ENCODE measurements around the gene TSPAN9. TPM values are rescaled to one million over a fixed set of nuclear protein-coding genes. Genes with fewer than 3 reads are reported as not detected.
A peak's percentile ranks its signal among the peaks of the same experiment; 100 is the strongest.

TSPAN9 gene
- total RNA-seq, 1 donor from 2014 or later = 7.8 TPM

DNA sequence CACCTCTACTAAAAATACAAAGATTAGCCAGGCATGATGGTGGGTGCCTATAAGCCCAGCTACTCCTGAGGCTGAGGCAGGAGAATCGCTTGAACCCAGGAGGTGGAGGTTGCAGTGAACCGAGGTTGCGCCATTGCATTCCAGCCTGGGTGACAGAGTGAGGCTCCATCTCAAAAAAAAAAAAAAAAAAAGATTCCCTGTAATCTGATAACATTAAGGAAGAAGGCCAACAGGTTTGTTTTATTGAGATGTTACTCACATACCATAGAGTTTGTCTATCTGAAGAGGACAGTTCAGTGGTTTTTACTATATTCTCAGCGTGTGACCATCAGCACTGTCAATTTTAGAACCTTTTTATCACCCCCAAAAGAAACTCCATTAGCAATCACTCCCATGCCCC, 37.5 kb downstream of the TSPAN9 start:
- Histone ChIP-seq H3K4me2 (no peak overlapping the region), H3K27me3 (no peaks in the 10 kb centered on the region), H3K9ac (no peak overlapping the region), H2AFZ (replicated peaks) (no peak overlapping the region), H3F3A (ENCODE audit: low read depth) (no peaks in the 10 kb centered on the region), H3K79me2 (ENCODE audit: low read depth) (no peaks in the 10 kb centered on the region), H3K27ac (no peak overlapping the region), H3K4me1 (peaks cover 6% of the 10 kb centered on the region), H3K36me3 (no peaks in the 10 kb centered on the region), H4K20me1 (ENCODE audit: low read depth) (no peaks in the 10 kb centered on the region), H3K4me3 (no peak overlapping the region), H3K9me3 (ENCODE audit: low read depth) (no peaks in the 10 kb centered on the region)
- Mint-ChIP-seq H3K9me3 (no peaks in the 10 kb centered on the region), H3K4me1 (peaks cover 31% of the 10 kb centered on the region), H3K36me3 (no peaks in the 10 kb centered on the region), H3K27me3 (ENCODE audit: insufficient read depth, low read depth) (peaks cover 3% of the 10 kb centered on the region), H3K27ac (no peak overlapping the region), H3K4me3 (no peak overlapping the region)
- DNase-seq (ENCODE audit: low spot score) = no peak
- TF ChIP-seq EZH2 (IDR thresholded peaks at IDR 0.05) = no peak
- TF ChIP-seq, protein P1, sequence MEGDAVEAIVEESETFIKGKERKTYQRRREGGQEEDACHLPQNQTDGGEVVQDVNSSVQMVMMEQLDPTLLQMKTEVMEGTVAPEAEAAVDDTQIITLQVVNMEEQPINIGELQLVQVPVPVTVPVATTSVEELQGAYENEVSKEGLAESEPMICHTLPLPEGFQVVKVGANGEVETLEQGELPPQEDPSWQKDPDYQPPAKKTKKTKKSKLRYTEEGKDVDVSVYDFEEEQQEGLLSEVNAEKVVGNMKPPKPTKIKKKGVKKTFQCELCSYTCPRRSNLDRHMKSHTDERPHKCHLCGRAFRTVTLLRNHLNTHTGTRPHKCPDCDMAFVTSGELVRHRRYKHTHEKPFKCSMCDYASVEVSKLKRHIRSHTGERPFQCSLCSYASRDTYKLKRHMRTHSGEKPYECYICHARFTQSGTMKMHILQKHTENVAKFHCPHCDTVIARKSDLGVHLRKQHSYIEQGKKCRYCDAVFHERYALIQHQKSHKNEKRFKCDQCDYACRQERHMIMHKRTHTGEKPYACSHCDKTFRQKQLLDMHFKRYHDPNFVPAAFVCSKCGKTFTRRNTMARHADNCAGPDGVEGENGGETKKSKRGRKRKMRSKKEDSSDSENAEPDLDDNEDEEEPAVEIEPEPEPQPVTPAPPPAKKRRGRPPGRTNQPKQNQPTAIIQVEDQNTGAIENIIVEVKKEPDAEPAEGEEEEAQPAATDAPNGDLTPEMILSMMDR (IDR thresholded peaks at IDR 0.05) = no peak
- TF ChIP-seq EZH2phosphoT487 (IDR thresholded peaks at IDR 0.05) = no peak

DNA sequence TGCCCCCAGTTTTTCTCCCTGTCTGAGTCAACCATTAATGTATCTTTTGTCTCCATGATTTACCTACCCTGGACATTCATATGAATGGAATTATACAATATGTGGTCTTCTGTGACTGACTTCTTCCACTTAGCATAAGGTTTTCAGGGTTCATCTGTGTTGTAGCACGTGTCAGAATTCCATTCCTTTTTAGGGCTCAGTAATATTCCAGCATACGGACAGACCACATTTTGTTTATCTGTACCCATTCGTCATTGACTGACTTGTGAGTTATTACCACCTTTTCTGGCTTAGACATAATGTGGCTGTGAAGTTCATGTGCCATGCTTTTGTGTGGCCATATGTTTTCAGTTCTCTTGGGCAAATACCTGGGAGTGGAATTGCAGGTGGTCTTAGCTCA, 37.9 kb downstream of the TSPAN9 start:
- H3K27me3 ChIP-seq = no peaks in the 10 kb centered on the region
- H3F3A ChIP-seq (ENCODE audit: low read depth) = no peaks in the 10 kb centered on the region
- no peak overlapping the region for H3K27ac ChIP-seq
- H3K9me3 ChIP-seq (ENCODE audit: low read depth) = no peaks in the 10 kb centered on the region
- H3K4me3 Mint-ChIP-seq = no peak overlapping the region
- H3K36me3 ChIP-seq = no peaks in the 10 kb centered on the region
- no peaks in the 10 kb centered on the region for H3K9me3 Mint-ChIP-seq
- H3K4me3 ChIP-seq = no peak overlapping the region
- no peak for TF ChIP-seq EZH2phosphoT487 (IDR thresholded peaks at IDR 0.05)
- TF ChIP-seq, protein P1 (IDR thresholded peaks at IDR 0.05) = no peak
- no peak for TF ChIP-seq EZH2 (IDR thresholded peaks at IDR 0.05)
- H4K20me1 ChIP-seq (ENCODE audit: low read depth) = no peaks in the 10 kb centered on the region
- H3K4me2 ChIP-seq = no peak overlapping the region
- H2AFZ ChIP-seq (replicated peaks) = no peak overlapping the region
- no peak overlapping the region for H3K27ac Mint-ChIP-seq
- H3K27me3 Mint-ChIP-seq (ENCODE audit: insufficient read depth, low read depth) = peaks cover 3% of the 10 kb centered on the region
- H3K79me2 ChIP-seq (ENCODE audit: low read depth) = no peaks in the 10 kb centered on the region
- no peak overlapping the region for H3K9ac ChIP-seq
- peaks cover 35% of the 10 kb centered on the region for H3K4me1 Mint-ChIP-seq
- no peak for DNase-seq (ENCODE audit: low spot score)
- no peaks in the 10 kb centered on the region for H3K36me3 Mint-ChIP-seq
- H3K4me1 ChIP-seq = peaks cover 6% of the 10 kb centered on the region

DNA sequence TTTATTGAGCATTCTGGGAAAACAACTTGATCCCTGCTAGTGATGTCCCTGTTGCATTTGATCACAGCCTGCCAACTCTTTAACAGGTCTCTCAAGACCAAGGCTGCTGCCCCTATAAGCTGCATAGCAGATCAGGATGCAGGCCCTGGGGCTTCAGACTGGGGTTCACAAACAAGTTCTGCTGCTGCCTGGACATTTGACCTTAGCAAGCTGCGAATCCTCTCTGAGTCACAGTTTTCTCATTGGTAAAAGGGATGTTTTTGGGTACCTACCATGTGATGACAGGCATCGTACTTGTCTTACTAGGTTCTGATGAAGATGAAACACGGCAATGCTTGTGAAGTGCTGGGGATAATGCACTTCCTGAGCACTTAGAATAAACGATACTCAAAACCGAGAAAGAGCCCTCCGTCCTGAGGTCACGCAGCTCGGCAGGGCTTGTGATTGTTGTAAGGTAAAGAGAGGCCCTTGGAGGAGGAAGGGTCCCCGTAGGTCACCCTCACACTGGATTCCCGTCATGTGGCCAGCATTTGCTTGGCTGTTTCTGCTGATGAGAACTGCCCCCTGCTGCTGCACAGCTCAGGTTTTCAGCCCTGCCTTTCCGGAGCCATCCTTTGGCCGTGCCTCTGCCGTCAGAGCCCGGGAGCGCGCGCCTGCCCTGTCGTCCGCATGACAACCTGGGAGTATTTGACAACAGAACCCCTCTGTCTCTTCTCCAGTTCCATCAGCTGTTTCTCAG, 39.1 kb downstream of the TSPAN9 start:
- Histone ChIP-seq H3K4me2 (no peak overlapping the region), H3K36me3 (no peaks in the 10 kb centered on the region), H3K27ac (no peak overlapping the region), H3K4me1 (peaks cover 6% of the 10 kb centered on the region), H3K9me3 (ENCODE audit: low read depth) (no peaks in the 10 kb centered on the region), H2AFZ (replicated peaks) (no peak overlapping the region), H3K79me2 (ENCODE audit: low read depth) (no peaks in the 10 kb centered on the region), H3K9ac (no peak overlapping the region), H3F3A (ENCODE audit: low read depth) (no peaks in the 10 kb centered on the region), H4K20me1 (ENCODE audit: low read depth) (no peaks in the 10 kb centered on the region), H3K27me3 (no peaks in the 10 kb centered on the region), H3K4me3 (no peak overlapping the region)
- no peaks in the 10 kb centered on the region for H3K36me3 Mint-ChIP-seq
- peak overlapping the region; percentile 87 for H3K27ac Mint-ChIP-seq
- peak overlapping the region; percentile 5 for H3K4me3 Mint-ChIP-seq
- TF ChIP-seq, protein P1 (IDR thresholded peaks at IDR 0.05) = no peak
- TF ChIP-seq EZH2 (IDR thresholded peaks at IDR 0.05) = no peak
- TF ChIP-seq EZH2phosphoT487 (IDR thresholded peaks at IDR 0.05) = no peak
- no peaks in the 10 kb centered on the region for H3K9me3 Mint-ChIP-seq
- peak; percentile 40 for DNase-seq (ENCODE audit: low spot score)
- H3K27me3 Mint-ChIP-seq (ENCODE audit: insufficient read depth, low read depth) = no peaks in the 10 kb centered on the region
- peaks cover 43% of the 10 kb centered on the region for H3K4me1 Mint-ChIP-seq
